Endothelial cell of umbilical vein (primary cell): ENCODE measurements around the gene SNPH. TPM values are rescaled to one million over a fixed set of nuclear protein-coding genes. Genes with fewer than 3 reads are reported as not detected.

Experiments
- BruUV-seq: library from RNA; stranded (reverse); fragments of 400-500 nt; replicated peaks from 2 replicates; lab custom pipeline; 2021; lab: Mats Ljungman, UMichigan
- CTCF ChIA-PET: fragments of 300-600, 350-600 bp; sonication (Branson Sonifier 250); formaldehyde crosslinking; loops from one replicate; lab custom pipeline; 2021; ENCODE audit warnings: antibody characterized with exemption, inconsistent platforms; lab: Charles Lee
- POLR2A ChIA-PET: fragments of 300-600, 350-600 bp; sonication (Branson Sonifier 250); formaldehyde crosslinking; loops from one replicate; lab custom pipeline; 2021; ENCODE audit warnings: antibody characterized with exemption, inconsistent platforms; lab: Charles Lee
- DNase-seq: peaks from one replicate; pipeline ENCODE4 v3.0.0-alpha.2; 2011; ENCODE audit warnings: low read depth, low spot score
- FAIRE-seq: peaks from 2 replicates; lab custom pipeline; 2011; peaks lifted over from hg19 to GRCh38; lab: Jason Lieb, UNC
- H2AFZ ChIP-seq: 2 replicates; pipeline ENCODE4 v1.6.0; 2012; ENCODE audit warnings: low read depth, low read length, control low read depth, inconsistent platforms
- H3K27ac ChIP-seq: 2 replicates; pipeline ENCODE4 v1.5.1; 2011; ENCODE audit warnings: low read depth, mild to moderate bottlenecking, control low read depth, low read length, moderate library complexity; ENCODE audit not compliant: insufficient read depth
- H3K27me3 ChIP-seq, 2 experiments: 2 replicates each; pipeline versions ENCODE4 v1.6.0 to v1.6.1; 2011; ENCODE audit warnings: low read length in 2 of 2, mixed read lengths in 1 of 2; ENCODE audit not compliant: control insufficient read depth in 2 of 2, insufficient read depth in 2 of 2
- H3K36me3 ChIP-seq, 2 experiments: 2 replicates in 1 of 2; 3 replicates in 1 of 2; pipeline ENCODE4 v1.5.1; 2011; ENCODE audit warnings: low read length in 2 of 2, mild to moderate bottlenecking in 1 of 2, moderate library complexity in 1 of 2; ENCODE audit not compliant: control insufficient read depth in 2 of 2, insufficient read depth in 2 of 2; ENCODE audit errors: extremely low read depth in 1 of 2
- H3K4me1 ChIP-seq: 3 replicates; pipeline ENCODE4 v1.5.1; 2011; ENCODE audit warnings: mild to moderate bottlenecking, low read length; ENCODE audit not compliant: control insufficient read depth, insufficient read depth; ENCODE audit errors: extremely low read depth
- H3K4me2 ChIP-seq: 2 replicates; pipeline ENCODE4 v1.6.1; 2011; ENCODE audit warnings: low read length, control low read depth, mixed read lengths; ENCODE audit not compliant: insufficient read depth
- H3K4me3 ChIP-seq, 3 experiments: fragments of 200-600 bp in 1 of 3; sonication (generic), shearing (Covaris generic) in 1 of 3; replicated peaks in 1 of 3; 2 replicates each; pipeline ENCODE4 v1.5.1; 2011 to 2016; ENCODE audit warnings: control low read depth in 3 of 3, low read length in 3 of 3, mild to moderate bottlenecking in 2 of 3, inconsistent platforms in 1 of 3, low read depth in 1 of 3, moderate library complexity in 1 of 3; ENCODE audit not compliant: insufficient read depth in 1 of 3
- H3K79me2 ChIP-seq: 2 replicates; pipeline ENCODE4 v1.6.0; 2012; ENCODE audit warnings: low read length, inconsistent platforms; ENCODE audit not compliant: control insufficient read depth, insufficient read depth
- H3K9ac ChIP-seq: replicated peaks from 2 replicates; pipeline ENCODE3; 2011; ENCODE audit warnings: low read length, control low read depth; ENCODE audit not compliant: insufficient read depth; ENCODE audit errors: extremely low read depth
- H3K9me1 ChIP-seq: replicated peaks from 3 replicates; pipeline ENCODE4 v1.6.0; 2011; ENCODE audit warnings: mild to moderate bottlenecking, low read length; ENCODE audit not compliant: control insufficient read depth, insufficient read depth; ENCODE audit errors: extremely low read depth
- H3K9me3 ChIP-seq: replicated peaks from 2 replicates; pipeline ENCODE4 v1.5.1; 2012; ENCODE audit warnings: low read length, inconsistent platforms; ENCODE audit not compliant: control insufficient read depth, insufficient read depth
- H4K20me1 ChIP-seq: replicated peaks from 2 replicates; pipeline ENCODE3; 2011; ENCODE audit warnings: mild to moderate bottlenecking, low read length; ENCODE audit not compliant: control insufficient read depth, insufficient read depth; ENCODE audit errors: extremely low read depth
- EZH2 ChIP-seq: IDR thresholded peaks from 2 replicates; pipeline ENCODE4 v1.6.1; 2012; ENCODE audit warnings: borderline replicate concordance, low read depth, mild to moderate bottlenecking, moderate library complexity, low read length, inconsistent platforms; ENCODE audit not compliant: severe bottlenecking
- FOS ChIP-seq: IDR thresholded peaks from 2 replicates; pipeline ENCODE4 v1.6.1; 2011; ENCODE audit warnings: mild to moderate bottlenecking, low read length, moderate library complexity, borderline replicate concordance; ENCODE audit not compliant: insufficient read depth
- GATA2 ChIP-seq: IDR thresholded peaks from 2 replicates; pipeline ENCODE4 v1.7.0; 2011; ENCODE audit warnings: low read depth, mild to moderate bottlenecking, moderate library complexity, mixed read lengths, low read length; ENCODE audit not compliant: insufficient read length, insufficient read depth
- JUN ChIP-seq: IDR thresholded peaks from 2 replicates; pipeline ENCODE4 v1.6.1; 2011; ENCODE audit warnings: borderline replicate concordance, low read depth; ENCODE audit not compliant: insufficient read length, insufficient read depth
- MYC ChIP-seq: IDR thresholded peaks from one replicate; pipeline ENCODE4 v1.6.1; 2011; ENCODE audit warnings: mild to moderate bottlenecking, low read depth, low read length
- POLR2A ChIP-seq: IDR thresholded peaks from 2 replicates; pipeline ENCODE4 v1.6.1; 2012; ENCODE audit warnings: low read depth, mild to moderate bottlenecking, control low read depth, low read length
- POLR2AphosphoS5 ChIP-seq: IDR thresholded peaks from 2 replicates; pipeline ENCODE4 v1.6.1; 2012; ENCODE audit warnings: low read depth, mild to moderate bottlenecking, control low read depth, low read length, moderate library complexity; ENCODE audit not compliant: insufficient read depth
- dilution Hi-C: fragments of 300-500 bp; cut with MboI; formaldehyde crosslinking; loops from one replicate; pipeline ENCODE4 v1.15.0; 2019; ENCODE audit warnings: low sequenced_read_pairs; ENCODE audit not compliant: extremely low pct_ligation_motif_present
- intact Hi-C: fragments of 100-400 bp; cut with micrococcal nuclease; formaldehyde crosslinking; loops from one replicate; pipeline ENCODE4 v1.10.0; 2022
- polyA plus RNA-seq, 4 experiments: library from polyadenylated mRNA; depleted of rRNA in 3 of 4; stranded (reverse) in 3 of 4; unstranded in 1 of 4; fragments of >200 nt; gene quantifications; 2 replicates each; pipeline versions ENCODE4 v1.2.1 to v1.2.3, GENCODE V29; 2011 to 2012; ENCODE audit warnings: missing spikeins in 1 of 4
- total RNA-seq: library from RNA; stranded (reverse); gene quantifications from 2 replicates; pipeline ENCODE4 v1.2.3, GENCODE V29; 2021
- TF ChIP-seq, protein P1 (sequence below): IDR thresholded peaks from 2 replicates; pipeline ENCODE4 v1.6.1; 2011; ENCODE audit not compliant: insufficient read depth, insufficient read length
- TF ChIP-seq, protein P2 (sequence below), 2 donors: IDR thresholded peaks; 1 replicate in 1 of 2; 2 replicates in 1 of 2; pipeline ENCODE4 v1.5.1; 2011; ENCODE audit warnings: low read length in 2 of 2, mild to moderate bottlenecking in 2 of 2, moderate library complexity in 2 of 2, control low read depth in 1 of 2, inconsistent platforms in 1 of 2, low read depth in 1 of 2; ENCODE audit not compliant: insufficient read depth in 1 of 2; ENCODE audit errors: extremely low read depth in 1 of 2

SNPH gene
- total and polyA plus RNA-seq, 2 donors (not counting 3 experiments of a cell fraction or from before 2014, with no cell fraction given) = 2.3 to 5.5 TPM

DNA sequence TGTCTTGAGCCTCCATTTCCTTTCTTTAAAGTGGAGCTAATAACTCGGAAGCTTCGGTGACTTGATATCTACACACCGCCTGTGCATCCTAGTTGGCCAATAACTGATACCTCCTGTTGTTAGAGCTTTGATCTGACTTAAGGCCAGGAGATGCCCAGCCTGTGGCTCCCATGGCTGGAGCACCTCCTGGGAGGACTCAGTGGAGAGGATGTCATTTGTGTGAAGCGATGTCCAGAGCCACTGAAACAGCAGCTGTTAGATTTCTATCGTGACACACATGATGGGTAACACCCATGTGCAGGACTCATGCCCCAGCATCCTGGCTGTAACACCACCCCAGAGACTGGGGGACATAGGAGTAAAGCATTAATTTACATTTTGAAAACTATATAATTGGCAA lies 32.1 kb downstream of the SNPH start:
- Histone ChIP-seq H3K36me3 (no peaks in the 10 kb centered on the region), H3K27me3 (no peaks in the 10 kb centered on the region), H3K27ac (no peak overlapping the region), H3K9me3 (no peaks in the 10 kb centered on the region), H3K4me3 (no peak overlapping the region), H3K79me2 (no peaks in the 10 kb centered on the region), H4K20me1 (no peaks in the 10 kb centered on the region), H3K9ac (no peak overlapping the region), H2AFZ (no peak overlapping the region), H3K4me2 (no peak overlapping the region), H3K9me1 (no peaks in the 10 kb centered on the region), H3K4me1 (peaks cover 12% of the 10 kb centered on the region)
- intact Hi-C loops (no loop called here), dilution Hi-C loops (no loop called here)
- CTCF ChIA-PET = interaction anchor here (1.4 kb wide), 1 partner anchor 15 kb away, joined by 5 read pairs; no protein-coding TSS in a partner anchor
- no TSS peak for BruUV-seq
- POLR2A ChIA-PET = no interaction called here
- TF ChIP-seq FOS (no peak), POLR2A (no peak), MYC (no peak), POLR2AphosphoS5 (no peak), JUN (no peak), EZH2 (no peak)
- TF ChIP-seq, protein P1, sequence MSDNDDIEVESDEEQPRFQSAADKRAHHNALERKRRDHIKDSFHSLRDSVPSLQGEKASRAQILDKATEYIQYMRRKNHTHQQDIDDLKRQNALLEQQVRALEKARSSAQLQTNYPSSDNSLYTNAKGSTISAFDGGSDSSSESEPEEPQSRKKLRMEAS = no peak
- DNase-seq = no peak
- no peak for FAIRE-seq

DNA sequence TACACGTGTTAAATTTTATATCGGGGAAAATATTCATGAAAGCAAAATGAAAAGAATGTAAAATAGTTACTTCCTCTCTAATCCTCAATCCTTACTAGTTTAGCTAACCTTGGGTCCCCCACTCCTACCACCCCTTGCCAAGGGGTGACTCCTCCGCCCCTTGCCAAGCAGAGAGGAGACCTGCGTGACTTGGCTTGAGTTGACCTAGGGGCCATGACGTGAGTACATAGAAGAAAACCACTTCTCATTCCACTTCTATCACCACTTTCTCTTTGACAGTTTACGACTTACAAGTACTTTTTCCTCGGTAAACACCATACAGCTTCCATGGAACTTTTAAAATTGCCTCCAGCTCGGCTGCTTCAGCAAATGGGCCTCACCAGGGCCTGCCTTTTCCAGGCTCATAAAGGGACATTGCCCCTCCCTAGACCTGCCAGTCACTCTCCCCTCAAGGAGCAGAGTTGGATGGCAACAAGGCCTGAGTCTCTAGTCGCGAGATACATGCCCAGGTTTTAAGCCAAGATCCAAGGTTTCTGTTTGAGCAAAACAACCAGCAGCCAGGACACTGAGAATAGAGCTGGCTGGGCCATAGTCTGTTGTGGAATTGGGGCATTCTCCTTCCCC lies 32.9 kb downstream of the SNPH start:
- Histone ChIP-seq H3K4me1 (peaks cover 12% of the 10 kb centered on the region), H4K20me1 (no peaks in the 10 kb centered on the region), H3K27ac (no peak overlapping the region), H3K4me2 (no peak overlapping the region), H3K27me3 (no peaks in the 10 kb centered on the region), H3K9ac (no peak overlapping the region), H3K9me1 (no peaks in the 10 kb centered on the region), H2AFZ (no peak overlapping the region), H3K9me3 (no peaks in the 10 kb centered on the region), H3K79me2 (no peaks in the 10 kb centered on the region), H3K36me3 (no peaks in the 10 kb centered on the region), H3K4me3 (no peak overlapping the region)
- DNase-seq (no peak), FAIRE-seq (no peak)
- TF ChIP-seq FOS (no peak), MYC (no peak), POLR2A (no peak), GATA2 (no peak), JUN (no peak), EZH2 (no peak), POLR2AphosphoS5 (no peak)
- TF ChIP-seq, protein P2, sequence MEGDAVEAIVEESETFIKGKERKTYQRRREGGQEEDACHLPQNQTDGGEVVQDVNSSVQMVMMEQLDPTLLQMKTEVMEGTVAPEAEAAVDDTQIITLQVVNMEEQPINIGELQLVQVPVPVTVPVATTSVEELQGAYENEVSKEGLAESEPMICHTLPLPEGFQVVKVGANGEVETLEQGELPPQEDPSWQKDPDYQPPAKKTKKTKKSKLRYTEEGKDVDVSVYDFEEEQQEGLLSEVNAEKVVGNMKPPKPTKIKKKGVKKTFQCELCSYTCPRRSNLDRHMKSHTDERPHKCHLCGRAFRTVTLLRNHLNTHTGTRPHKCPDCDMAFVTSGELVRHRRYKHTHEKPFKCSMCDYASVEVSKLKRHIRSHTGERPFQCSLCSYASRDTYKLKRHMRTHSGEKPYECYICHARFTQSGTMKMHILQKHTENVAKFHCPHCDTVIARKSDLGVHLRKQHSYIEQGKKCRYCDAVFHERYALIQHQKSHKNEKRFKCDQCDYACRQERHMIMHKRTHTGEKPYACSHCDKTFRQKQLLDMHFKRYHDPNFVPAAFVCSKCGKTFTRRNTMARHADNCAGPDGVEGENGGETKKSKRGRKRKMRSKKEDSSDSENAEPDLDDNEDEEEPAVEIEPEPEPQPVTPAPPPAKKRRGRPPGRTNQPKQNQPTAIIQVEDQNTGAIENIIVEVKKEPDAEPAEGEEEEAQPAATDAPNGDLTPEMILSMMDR (IDR thresholded peaks at IDR 0.05; ENCODE audit: extremely low read depth in 1 of 2, insufficient read depth in 1 of 2, low read depth in 1 of 2, low read length in 2 of 2) = no peak
- TF ChIP-seq, protein P1 = no peak
- POLR2A ChIA-PET = no interaction called here
- dilution Hi-C loops = no loop called here
- BruUV-seq = no TSS peak
- CTCF ChIA-PET = interaction anchor here (1.4 kb wide), 1 partner anchor 14 kb away, joined by 5 read pairs; no protein-coding TSS in a partner anchor
- intact Hi-C loops = no loop called here
